ENCODE measurements around the gene LARGE1.

LARGE1 gene

DNA sequence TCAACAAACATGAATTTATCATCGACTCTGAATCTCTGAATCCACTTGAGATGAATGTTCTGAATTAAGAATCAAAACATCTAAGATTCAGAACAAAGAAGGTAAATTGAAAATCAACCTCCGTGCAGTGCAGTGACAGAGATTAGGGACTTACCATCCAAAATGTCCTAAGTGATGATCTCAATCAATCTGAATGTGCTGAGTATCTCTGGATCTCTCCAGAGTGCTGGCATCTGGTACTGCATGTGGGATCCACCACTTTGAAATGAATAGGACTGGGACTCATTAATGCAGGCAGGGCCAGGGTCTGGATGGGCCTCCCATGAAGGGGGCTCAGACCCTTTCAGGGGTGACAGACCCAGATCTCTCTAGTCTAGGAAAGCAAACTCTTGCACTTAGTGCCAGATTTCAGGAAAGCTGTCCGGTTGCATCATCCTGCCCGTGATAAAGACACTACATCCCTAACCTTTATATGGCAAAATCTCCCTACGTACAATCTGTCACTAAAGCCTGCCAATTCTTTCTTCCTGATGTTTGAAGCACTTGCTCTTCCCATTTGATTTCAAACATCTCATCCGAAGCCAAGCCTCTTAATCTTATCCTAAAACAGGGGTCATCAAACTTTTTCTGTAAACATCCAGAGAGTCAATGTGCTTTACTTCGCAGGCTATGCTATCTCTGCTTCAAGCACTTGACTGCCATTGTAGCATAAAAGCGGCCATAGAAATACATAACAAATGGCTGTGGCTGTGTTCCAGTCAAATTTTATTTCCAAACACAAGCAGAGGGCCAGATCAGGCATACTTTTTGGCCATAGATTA, 263.3 kb downstream of the LARGE1 start:
- DNase-seq (ENCODE audit: low spot score), result peak; percentile 11

DNA sequence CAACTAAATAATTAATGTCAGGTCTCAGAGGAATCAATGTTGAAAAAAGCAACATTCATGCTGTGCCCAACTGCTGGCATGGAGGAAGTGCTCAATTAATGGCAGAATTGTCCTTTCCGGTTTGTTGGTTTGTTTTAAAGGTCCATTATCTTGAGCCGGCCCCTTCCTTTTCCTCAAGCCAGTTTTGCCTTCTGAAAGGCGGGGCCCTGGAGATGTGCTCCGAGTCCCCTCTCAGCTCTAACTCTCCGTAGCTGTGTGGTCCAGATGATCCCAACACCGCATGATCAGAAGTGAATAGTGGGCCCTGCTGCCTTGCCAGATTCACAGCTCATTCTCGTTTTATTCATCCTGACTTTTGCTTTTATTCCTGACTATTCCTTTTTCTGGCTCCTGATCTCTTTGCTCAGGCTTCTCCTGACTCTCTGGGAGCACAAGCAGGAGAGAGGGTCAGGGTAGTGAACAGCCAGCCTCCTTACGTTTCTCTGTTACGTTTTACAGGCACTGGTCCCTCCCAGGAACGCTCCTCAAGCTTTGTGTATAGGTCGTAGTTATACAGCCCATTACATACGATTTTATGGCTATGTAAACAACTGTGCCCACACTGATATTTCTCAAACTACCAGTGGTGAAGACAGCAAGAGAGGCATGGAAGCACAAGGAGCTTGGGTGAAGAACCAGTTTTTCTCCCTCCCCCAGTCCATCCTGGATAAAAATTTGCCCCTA, 265.9 kb downstream of the LARGE1 start:
- DNase-seq (ENCODE audit: low spot score), result no peak

DNA sequence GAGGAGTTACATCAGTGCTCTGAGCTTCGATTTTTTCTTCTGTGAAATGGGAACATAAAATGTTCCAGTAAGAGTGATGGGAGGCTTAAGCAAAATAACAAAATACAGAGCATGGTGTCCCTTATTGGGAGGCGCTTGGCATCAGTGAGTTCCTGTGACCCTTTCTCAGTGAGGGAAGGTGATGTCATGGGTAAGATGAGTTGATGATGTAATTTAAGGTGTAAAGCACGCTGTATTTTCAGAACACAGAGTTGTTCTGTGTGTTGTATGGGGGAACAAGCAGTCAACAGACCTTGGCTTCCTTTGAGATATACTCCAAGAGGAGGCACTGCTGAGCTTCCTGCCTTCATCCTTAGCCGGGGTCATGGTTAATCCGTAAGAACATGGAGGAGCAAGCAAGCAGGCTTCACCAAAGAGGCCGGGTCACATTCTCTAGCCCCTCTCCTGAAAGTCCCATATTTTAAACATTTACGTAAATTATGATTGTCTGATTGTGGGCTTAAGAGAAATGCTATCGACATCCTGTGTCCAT, 266.7 kb downstream of the LARGE1 start:
- no peak for DNase-seq (ENCODE audit: low spot score)

DNA sequence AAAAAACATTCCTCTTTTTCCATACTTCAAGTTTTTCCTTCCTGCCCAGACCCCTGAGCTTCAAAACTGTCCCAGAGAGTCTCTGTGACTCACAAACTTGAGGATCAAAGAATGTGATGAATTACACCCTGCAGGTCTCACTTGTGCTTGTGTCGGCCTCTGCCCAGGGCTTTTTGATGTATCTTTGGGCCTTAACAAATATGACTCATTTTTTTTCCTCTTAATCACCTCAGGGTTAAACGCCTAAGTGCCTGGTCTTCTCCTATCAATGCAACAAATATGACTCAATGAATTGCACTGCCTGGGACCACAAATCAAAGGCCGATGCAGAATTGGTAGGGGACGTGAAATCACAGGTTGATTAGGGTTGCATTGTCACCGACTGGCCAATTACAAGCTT, 267.7 kb downstream of the LARGE1 start:
- no peak for DNase-seq (ENCODE audit: low spot score)

DNA sequence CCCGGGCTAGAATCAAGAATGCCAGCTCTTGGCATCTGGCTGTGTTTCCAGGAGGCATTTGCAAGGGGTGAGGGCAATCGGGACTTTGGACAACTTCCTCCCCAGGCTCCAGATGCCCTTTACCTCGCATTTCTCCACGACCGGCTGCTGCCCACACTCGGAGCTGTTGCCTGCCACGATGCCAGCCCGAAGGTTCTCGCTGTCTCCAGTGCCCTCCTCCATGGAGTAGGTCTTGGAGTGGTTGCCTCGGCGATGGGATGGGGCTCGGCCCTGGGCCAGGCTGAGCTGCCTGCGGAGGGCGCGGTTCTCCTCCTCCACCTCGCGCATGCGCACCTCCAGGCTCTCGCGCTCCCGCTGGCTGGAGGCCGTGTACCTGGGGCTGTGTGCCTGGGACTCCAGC, 270.0 kb downstream of the LARGE1 start:
- DNase-seq (ENCODE audit: low spot score), result no peak

DNA sequence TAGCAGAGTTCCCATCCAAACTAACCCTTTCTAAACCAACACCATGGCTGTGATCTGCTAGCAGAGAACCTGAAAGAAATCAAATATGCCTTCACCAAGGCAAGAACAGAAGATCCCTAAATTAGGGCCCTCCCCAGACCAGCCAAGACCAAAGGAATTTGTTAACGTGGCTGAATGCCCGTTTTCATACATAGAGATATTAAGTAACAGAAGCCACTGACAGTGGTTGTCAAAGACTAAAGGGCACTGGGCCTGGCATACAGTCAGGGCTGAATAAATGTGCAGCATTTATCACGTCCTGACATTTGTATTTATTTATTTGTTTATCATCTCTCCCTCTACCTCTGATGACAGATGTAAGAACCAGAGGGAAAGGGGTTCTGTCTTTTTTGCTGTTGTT, 271.8 kb downstream of the LARGE1 start:
- no peak for DNase-seq (ENCODE audit: low spot score)

DNA sequence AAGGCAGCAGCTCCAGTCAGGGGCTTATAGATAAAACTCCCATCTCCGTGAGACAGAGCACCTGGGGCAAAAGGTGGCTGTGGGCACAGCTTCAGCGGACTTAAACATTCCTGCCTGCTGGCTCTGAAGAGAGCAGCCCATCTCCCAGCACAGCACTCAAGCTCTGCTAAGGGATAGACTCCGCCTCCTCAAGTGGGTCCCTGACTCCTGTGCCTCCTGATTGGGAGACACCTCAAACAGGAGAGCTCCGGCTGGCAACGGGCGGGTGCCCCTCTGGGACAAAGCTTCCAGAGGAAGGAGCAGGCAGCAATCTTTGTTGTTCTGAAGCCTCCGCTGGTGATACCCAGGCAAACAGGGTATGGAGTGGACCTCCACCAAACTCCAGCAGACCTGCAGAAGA, 279.4 kb downstream of the LARGE1 start:
- DNase-seq (ENCODE audit: low spot score), result no peak

DNA sequence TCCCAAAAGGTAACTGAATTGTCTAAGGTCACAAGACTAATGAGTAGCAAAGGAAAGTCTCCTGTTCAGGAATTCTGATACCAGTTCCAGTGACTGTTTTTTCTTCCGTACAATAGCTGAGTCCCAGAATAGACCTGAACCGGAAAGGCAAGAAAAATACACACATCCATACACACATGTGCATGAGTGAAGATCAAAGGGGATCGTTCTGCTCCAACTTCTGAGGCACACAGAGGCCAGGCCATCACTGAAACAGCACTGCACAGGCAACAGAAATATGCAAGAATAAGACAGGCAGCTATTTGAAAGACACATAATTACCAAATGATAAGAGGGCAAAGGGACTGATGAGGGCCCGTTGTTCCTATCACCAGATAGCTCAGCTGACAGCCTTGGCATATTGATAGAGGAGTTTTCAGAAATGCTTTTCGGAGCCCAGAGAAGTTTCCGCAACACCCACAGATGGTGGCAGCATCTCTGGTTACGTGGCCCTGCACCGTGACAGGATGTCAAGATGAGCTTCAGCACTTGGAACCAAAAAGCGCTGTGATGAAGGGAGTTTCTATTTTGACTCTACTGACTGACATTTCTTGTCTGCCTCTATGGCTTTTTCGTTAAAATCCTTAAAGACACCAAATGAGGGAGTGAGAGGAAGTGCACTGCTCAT, 280.6 kb downstream of the LARGE1 start:
- DNase-seq (ENCODE audit: low spot score), result no peak

DNA sequence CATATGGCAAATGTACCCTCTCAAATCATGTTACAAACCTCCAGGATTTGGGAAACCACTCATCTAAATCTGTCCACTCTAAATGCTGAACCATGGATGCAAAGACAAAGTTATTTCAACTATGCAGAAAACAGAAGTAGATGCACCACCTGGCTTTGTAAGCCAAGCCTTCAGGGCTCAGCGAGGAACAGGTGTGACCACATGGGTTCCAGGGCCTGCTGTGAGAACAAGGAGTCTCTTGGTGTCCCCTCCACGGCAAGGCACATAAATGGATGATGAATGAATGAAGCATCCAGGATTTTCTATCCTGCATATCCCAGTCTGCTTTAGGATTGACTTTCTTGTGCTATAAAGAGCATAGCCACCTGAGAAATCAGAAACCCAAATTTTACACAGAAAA, 284.5 kb downstream of the LARGE1 start:
- no peak for DNase-seq (ENCODE audit: low spot score)

DNA sequence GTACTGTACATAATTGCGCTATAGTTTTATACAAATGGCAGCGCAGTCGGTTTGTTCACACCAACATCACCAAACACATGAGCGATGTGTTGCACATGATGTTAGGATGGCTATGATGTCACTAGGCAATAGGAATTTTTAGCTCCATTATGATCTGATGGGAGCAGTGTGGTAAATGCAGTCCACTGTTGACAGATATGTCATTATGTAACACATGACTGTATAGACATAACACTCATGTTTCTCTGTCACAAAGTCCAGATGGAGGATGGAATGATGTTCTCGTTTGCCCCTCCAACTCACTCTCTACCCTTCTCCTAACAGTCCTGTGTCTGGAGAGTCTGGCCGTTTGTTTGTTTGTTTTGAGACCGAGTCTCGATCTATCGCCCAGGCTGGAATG, 288.5 kb downstream of the LARGE1 start:
- DNase-seq (ENCODE audit: low spot score), result no peak

DNA sequence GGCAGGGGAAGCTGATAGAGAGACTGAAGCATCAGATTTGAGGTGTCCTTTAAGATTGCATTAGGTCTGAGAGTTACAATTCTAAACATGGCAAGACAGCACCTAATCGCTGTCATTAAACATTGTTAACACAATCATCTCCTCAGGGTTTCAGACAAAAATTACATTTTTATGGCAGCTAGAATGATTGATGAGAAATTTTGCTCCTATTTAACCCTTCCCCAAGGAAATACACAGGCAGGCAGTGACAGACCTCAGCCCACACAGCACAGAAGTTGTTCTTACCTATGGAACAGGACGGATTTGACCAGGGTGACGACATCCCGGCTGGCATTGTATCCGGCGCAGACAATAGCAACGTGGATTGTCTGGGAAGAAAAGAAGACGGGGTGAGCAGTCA, 294.3 kb downstream of the LARGE1 start:
- no peak for DNase-seq (ENCODE audit: low spot score)

DNA sequence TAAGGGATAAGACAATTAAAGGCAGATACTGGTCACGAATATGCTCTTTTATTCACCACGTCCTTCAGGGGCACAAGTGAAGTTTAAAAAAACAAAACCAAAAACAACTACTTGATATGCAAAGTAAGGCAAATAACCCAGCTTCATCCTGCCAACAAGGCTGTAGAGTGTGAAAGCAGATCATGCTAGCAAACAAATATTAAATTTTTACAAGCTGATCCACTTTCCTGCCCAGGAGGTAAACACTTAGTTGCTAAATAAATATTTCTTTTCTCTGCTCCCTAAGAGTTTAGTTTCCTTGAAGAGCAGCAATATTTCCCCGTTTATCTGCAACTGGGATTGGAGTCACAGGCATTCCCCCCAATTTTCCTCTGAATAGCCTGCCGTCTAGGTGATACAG, 300.2 kb downstream of the LARGE1 start:
- DNase-seq (ENCODE audit: low spot score), result no peak

DNA sequence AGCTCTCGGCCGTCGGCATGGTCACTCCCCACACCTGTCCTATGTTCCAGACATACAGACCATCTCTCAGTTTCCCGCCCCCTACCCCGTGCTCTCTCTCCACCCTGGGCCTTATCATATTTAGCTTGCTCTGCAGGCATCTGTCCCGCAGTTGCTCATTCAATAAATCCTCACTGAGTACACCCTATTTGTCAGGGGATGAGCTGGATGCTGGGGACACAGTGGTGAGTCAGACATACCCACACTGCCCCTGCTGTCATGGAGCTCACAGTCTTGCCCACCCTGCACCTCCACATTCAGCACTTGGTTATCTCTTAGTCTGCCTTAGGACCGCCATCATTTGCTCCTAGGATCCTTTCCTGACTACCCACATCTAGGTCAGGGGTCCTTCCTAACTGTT, 313.8 kb downstream of the LARGE1 start:
- no peak for DNase-seq (ENCODE audit: low spot score)

DNA sequence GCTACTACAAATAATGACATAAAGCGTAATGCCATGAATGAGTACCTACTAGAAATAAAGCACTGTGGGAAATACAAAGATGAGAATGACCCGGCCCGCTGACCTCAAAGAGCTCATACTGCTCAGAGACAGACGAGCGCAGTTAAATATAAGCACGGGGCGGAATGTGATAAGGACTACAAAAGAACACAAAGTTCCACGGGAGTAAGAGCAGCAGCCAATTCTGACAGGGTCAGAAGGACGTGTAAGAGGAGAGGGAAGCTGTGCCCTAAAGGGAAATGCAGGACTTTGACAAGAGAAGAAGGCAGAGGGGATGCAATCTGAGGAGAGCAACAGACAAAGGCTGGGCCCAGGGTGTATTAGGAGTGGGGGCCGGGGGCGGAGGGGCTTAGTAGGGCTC, 314.6 kb downstream of the LARGE1 start:
- no peak for DNase-seq (ENCODE audit: low spot score)

DNA sequence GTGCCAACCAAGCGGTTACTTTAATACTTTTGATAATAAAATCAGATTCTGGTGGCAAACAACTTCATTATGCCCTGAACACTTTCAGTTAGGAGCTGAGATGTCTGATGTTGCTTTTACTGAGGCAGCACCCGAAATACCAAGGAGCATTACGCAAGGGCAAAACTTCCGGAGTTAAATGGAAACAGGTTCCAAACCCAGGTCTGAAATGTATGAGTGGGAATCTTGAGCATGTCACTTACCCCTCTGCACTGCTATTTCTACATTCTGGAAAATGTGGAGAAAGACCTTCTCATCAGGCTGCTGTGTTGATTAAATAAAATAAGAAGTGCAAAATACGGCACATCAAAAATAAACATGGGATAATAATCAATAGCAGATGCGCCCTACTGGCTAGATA, 315.1 kb downstream of the LARGE1 start:
- no peak for DNase-seq (ENCODE audit: low spot score)

DNA sequence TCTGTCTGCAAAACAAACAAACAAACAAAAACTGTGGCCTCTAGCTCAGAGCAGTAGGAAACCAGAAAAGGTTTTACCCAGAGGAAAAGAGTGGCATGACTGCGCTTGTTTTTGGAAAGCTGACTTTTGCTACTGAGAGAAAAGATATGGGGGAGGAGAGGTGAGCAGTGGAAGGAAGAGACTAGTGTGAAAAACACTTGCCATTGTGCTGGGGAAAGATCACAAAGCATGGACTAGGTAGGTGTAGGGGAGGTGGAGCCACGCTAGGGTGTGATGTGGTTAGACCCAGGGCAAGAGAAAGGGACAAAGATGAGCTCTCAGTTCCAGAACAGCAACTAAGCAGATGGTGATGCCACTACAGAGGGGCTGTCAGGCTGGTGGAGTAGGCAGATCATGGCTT, 319.2 kb downstream of the LARGE1 start:
- DNase-seq (ENCODE audit: low spot score), result no peak

DNA sequence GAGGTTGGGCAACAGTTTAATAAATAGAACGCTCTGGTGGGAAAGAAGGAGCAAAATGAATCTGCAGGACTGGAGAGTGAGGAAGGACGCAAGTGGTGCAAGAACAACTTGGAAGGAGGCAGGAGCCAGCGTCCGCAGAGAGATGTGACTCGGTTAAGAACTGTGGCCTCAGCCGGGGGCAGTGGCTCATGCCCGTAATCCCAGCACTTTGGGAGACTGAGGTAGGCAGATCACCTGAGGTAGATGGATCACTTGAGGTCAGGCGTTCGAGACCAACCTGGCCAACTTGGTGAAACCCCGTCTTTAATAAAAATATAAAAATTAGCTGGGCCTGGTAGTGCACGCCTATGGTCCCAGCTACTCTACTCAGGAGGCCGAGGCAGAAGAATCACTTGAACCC, 319.7 kb downstream of the LARGE1 start:
- no peak for DNase-seq (ENCODE audit: low spot score)

DNA sequence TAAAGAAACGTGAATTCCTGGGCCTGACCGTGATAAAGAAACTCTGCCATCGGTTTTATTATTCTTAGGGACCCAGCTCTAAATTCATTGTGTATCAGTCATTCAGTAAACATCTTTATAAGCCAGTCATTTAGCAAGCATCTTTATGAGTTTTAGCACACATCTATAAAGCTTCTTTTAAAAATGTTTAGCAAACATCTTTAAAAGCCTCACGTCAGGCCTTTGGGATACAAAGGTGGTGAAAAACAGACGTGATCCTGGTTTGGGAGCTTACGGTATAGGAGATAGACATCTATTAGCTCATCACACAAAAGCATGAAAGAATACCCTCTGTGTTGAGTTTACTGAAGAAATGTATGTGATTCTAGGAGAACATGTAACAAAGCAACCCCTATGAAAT, 320.2 kb downstream of the LARGE1 start:
- no peak for DNase-seq (ENCODE audit: low spot score)

DNA sequence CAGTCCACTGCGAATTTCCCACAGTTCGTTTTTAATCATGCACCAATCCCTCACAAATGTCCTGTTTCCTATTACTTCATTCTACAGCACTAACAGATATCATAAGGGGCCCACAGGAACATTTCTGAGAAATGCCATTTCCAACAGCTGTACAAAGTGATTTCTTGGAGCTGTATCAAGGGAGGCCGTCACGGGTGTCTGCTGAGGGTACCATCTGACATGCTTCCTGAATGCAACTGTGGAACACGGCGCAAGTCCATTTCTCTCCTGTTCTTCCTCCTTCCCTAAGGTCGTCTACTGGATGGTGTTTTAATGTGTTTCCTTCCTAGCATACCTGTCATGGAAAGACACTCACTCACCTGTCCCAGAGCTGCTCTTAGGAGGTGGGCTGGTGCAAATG, 320.7 kb downstream of the LARGE1 start:
- DNase-seq (ENCODE audit: low spot score), result no peak

DNA sequence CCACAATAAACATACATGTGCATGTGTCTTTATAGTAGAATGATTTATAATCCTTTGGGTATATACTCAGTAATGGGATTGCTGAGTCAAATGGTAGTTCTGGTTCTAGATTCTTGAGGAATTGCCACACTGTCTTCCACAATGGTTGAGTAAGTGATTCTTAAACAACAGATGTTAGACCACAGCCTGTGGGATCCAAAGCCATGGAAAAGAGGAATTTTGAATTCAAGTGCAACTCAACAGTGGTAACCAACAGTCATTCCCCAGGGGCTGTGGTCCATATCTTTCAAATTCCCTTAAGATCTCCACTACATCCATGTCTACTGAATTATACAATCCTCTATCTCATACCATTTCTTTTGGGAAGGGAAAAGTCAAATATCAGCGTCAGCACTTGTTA, 321.5 kb downstream of the LARGE1 start:
- DNase-seq (ENCODE audit: low spot score), result no peak

DNA sequence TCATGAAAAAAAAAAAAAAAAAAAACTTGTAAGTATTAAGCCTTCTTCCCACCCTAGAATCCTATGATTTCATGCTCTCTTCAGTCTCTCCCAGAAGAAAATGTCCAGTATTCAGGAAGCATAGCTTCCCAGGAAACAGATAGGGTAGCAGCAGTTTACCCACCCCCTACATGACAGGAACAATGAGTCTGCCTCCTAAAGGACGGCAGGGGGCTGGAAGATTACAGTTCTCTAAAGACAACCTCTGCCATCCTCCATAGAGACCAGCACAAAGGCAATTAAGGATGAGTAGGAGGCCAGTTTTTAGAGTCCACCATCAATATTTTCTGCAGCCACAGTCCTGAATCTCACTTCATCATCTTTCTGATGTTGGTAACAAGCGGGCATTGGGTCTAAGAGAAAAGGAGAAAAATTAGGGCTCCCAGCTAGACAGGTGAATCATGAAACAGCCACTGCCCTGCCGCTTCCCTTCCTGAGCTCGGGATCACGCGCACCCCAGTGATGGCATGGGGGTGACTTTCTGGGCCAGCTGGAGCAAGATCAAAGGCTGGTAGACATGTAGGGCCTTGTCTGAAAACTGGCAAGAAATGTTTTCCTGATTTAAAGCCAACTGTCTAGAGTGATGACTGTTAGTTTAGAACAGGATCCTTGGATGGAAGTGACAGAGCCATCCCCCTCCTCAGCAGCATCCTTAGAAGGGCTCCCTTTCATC, 322.8 kb downstream of the LARGE1 start:
- no peak for DNase-seq (ENCODE audit: low spot score)

DNA sequence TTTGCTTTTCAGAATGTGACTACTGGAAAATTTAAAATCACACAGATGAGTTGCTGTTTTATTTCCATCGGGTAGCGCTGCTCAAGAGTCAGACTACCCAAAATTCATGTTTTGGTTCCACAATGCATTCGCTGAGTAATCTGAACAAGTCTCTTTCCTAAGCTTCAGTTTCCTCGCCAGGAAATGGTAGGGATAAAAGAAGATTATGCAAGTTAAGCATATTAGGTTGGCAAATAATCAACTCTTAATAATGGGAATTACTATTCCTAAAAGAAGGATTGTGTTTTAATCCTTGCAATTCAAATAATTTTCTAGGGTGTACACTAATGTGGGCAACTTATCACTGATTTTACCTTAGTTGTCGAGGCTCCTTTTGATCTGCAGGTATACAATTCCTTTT, 326.5 kb downstream of the LARGE1 start:
- no peak for DNase-seq (ENCODE audit: low spot score)
